Measurements from ENCODE around the gene IER2.

- TF ChIP-seq CTCF (conservative IDR thresholded peaks at IDR 0.05) = no peak
- TF ChIP-seq ZFX (IDR thresholded peaks at IDR 0.05) = no peak
Observed at GRCh38 chr19:13195678-13196077, 45.5 kb downstream of the IER2 start.

Measured in C4-2B (cell line).